Psoas muscle (tissue), 8 donors: ENCODE measurements around the gene HPS4. TPM values are rescaled to one million over a fixed set of nuclear protein-coding genes. Genes with fewer than 3 reads are reported as not detected.

Source experiments
- ATAC-seq, 4 donors: fragments of 200-7000 bp; cut with Tn5 transposase; one replicate each; pipeline ENCODE4 v1.9.1; 2020; ENCODE audit warnings: moderate library complexity in 3 of 4, mild to moderate bottlenecking in 2 of 4
- DNase-seq, 2 donors: peaks; one replicate each; pipeline ENCODE4 v3.0.0-alpha.2; 2020
- H3K27ac ChIP-seq: fragments of 200-600 bp; one replicate; pipeline ENCODE4 v1.8.0; 2022
- H3K27me3 ChIP-seq, 3 donors: fragments of 200-600 bp in 1 of 3; one replicate each; pipeline versions ENCODE4 v1.6.1 to v1.8.0; 2013 to 2022; ENCODE audit warnings: low read length in 2 of 3, mild to moderate bottlenecking in 2 of 3, moderate library complexity in 1 of 3; ENCODE audit not compliant: insufficient read depth in 3 of 3
- H3K36me3 ChIP-seq, 2 donors: fragments of 200-600 bp in 1 of 2; one replicate each; pipeline versions ENCODE4 v1.6.1 to v1.8.0; 2013 to 2022; ENCODE audit warnings: low read depth in 1 of 2, mild to moderate bottlenecking in 1 of 2, moderate library complexity in 1 of 2; ENCODE audit not compliant: insufficient read depth in 1 of 2
- H3K4me1 ChIP-seq: fragments of 200-600 bp; one replicate; pipeline ENCODE4 v1.8.0; 2022
- H3K4me3 ChIP-seq: fragments of 200-600 bp; one replicate; pipeline ENCODE4 v1.8.0; 2022; ENCODE audit warnings: mild to moderate bottlenecking
- H3K9me3 ChIP-seq: fragments of 200-600 bp; one replicate; pipeline ENCODE4 v1.8.0; 2022
- CTCF ChIP-seq: fragments of 200-600 bp; IDR thresholded peaks from one replicate; pipeline ENCODE4 v1.8.0; 2022; ENCODE audit warnings: antibody characterized with exemption
- WGBS, 3 donors: extraction: QIAGEN DNeasy Blood & Tissue Kit; methylation state at CpG; one replicate each; pipeline versions ENCODE4 v1.1.6 to v1.1.7; 2013; 5-methylcytosine and 5-hydroxymethylcytosine counted together
- intact Hi-C, 2 donors: fragments of 100-400 bp; cut with DNase I; formaldehyde crosslinking; loops; one replicate each; pipeline versions ENCODE4 v1.11.0 to v1.14.2; 2022
- polyA plus RNA-seq, 3 donors: library from polyadenylated mRNA; stranded (reverse); fragments of 200-250 nt; gene quantifications; one replicate each; pipeline ENCODE4 v1.2.3, GENCODE V29; 2013
- total RNA-seq, 4 donors: library from RNA; stranded (reverse); fragmentation: NEBNext Ultra II Directional in 2 of 4; extraction: Animal tissue kit (Norgen Biotek cat#: 25700) in 2 of 4; gene quantifications; one replicate each; pipeline versions ENCODE4 v1.2.1 to v1.2.4, GENCODE V29; 2021 to 2023
- donor health status: healthy with polysubstance abuse.
- donor health status: DM: no; HTN: no; CAD: no; lungs with moderate emphysema.
- donor health status: Bipolar disorder and iron deficiency.
- donor health status: healthy.
- donor health status: DM: yes; HTN: yes; CAD: no.
- donor health status: DM: no; HTN: no; CAD: no.
- donor health status: DM: no; HTN: no; CAD: no.
- donor health status: DM: yes; HTN: yes; CAD: no.

HPS4 gene
- total and polyA plus RNA-seq, 7 donors = 5.8 to 13.9 (median 10.1) TPM

- intact Hi-C loops = loop anchor here in 1 of 2 donors (5.0 kb wide), 1 partner anchor 107 kb away; no protein-coding TSS in a partner anchor
- peak overlapping the region; percentile 99 for H3K4me3 ChIP-seq
- H3K9me3 ChIP-seq = no peaks in the 10 kb centered on the region
- peak overlapping the region; percentile 63 for H3K27ac ChIP-seq
- ATAC-seq (no peak), DNase-seq (no peak)
- H3K4me1 ChIP-seq = peaks cover 49% of the 10 kb centered on the region
- peaks cover 8 to 63% of the 10 kb centered on the region in 2 donors for H3K36me3 ChIP-seq
- TF ChIP-seq CTCF = no peak
- 75 to 77% (median 76%) methylated on average over 12 of the region's 12 CpGs for WGBS, 3 donors
- no peaks in the 10 kb centered on the region for H3K27me3 ChIP-seq
Observed at GRCh38 chr22:26479792-26480610, 3.6 kb downstream of the HPS4 start.

DNA sequence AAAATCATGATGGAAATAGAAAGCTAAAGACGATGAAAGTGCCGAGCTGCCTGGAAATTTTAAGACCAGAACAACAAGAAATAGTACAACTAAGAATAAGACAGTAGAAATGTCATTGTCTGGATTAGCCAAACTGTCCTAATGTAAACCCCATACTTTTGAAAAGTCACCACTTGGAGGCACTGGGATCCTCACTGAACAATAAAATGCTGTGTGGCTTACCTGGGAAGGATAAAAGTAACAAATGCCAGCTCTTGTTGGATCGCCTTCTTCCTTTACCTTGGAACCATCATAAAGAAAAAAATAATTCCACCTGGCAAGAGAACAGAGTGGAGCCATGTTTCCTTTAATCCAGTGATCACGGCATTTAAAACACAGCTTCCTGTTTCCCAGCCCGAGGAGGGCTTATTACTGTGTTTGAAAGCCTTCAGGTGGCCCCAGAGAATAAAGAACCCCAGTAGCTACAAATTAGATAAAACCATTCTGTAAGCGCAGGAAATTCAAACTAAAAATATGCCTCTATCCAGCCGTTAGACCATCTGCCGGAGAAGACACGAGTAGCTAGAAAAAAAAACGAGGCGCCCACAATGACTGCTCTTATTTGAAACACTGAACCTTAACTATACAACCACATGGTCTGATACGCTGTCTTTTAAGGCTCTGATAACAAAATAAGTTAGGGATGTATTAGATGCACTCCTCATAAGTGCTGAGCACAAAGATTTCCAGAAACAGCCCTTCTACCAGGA lies 4.4 kb downstream of the HPS4 start:
- intact Hi-C loops = no loop called here
- no peak for DNase-seq
- no peak for ATAC-seq
- Histone ChIP-seq H3K27me3 (no peaks in the 10 kb centered on the region), H3K36me3 (peaks cover 8 to 70% of the 10 kb centered on the region in 2 donors), H3K4me1 (peaks cover 45% of the 10 kb centered on the region), H3K4me3 (peak overlapping the region; percentile 99), H3K9me3 (no peaks in the 10 kb centered on the region), H3K27ac (peak overlapping the region; percentile 63)
- TF ChIP-seq CTCF = no peak
- WGBS, 3 donors = 57 to 62% (median 60%) methylated on average over 12 of the region's 12 CpGs

- H3K4me1 ChIP-seq = peaks cover 44% of the 10 kb centered on the region
- no peaks in the 10 kb centered on the region for H3K27me3 ChIP-seq
- H3K4me3 ChIP-seq = no peak overlapping the region
- ATAC-seq = no peak
- DNase-seq = no peak
- no peaks in the 10 kb centered on the region for H3K9me3 ChIP-seq
- no peak overlapping the region for H3K27ac ChIP-seq
- intact Hi-C loops = no loop called here
- no peak for TF ChIP-seq CTCF
- WGBS, 3 donors = 32 to 43% (median 38%) methylated on average over 4 of the region's 4 CpGs
- peaks cover 8 to 86% of the 10 kb centered on the region in 2 donors for H3K36me3 ChIP-seq
Observed at GRCh38 chr22:26477341-26477731, 6.2 kb downstream of the HPS4 start.

DNA sequence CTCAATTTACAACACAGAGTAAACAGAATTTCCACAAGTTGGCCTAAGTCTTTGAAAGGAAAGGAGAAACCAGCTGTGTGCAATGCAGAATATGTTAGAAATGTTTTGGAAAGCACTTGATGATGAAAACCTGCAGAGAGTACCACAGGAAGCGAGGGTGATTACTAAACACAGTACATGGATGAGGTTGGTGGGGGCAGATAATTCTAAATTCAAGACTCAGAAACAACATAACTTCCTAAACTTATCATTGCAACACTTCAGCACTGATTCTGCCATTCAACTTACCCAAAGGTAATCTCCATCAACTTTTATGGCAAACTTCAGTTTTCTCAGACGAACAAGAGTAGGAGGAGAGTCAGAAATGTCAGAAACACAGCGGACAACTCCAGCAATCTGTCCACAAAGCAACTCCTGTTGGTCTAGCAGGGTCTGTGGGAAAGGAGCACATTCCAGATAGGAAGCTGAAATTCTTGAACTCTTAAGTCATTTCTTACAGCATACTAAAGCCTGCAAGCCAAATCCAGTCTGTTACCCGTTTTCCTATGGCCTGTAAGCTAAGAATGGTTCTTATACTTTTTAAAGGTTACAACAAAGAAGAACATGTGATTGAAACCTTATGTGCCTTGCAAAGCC lies 6.8 kb downstream of the HPS4 start:
- DNase-seq = no peak
- WGBS, 3 donors = 86 to 88% (median 88%) methylated on average over 4 of the region's 4 CpGs
- Histone ChIP-seq H3K9me3 (no peaks in the 10 kb centered on the region), H3K36me3 (peaks cover 8 to 90% of the 10 kb centered on the region in 2 donors), H3K27me3 (no peaks in the 10 kb centered on the region), H3K27ac (no peak overlapping the region), H3K4me1 (peaks cover 39% of the 10 kb centered on the region), H3K4me3 (no peak overlapping the region)
- TF ChIP-seq CTCF = no peak
- intact Hi-C loops = no loop called here
- no peak for ATAC-seq
